IPS DF 6.9 (cell line): ENCODE data around the gene SPINK4.

Source experiments
- DNase-seq: peaks from one replicate; pipeline ENCODE4 v3.0.0-alpha.2; 2013; ENCODE audit warnings: low read depth, low spot score
- H3K27ac ChIP-seq: one replicate; pipeline ENCODE4 v1.5.1; 2013; ENCODE audit warnings: low read length, control low read depth
- H3K27me3 ChIP-seq: 2 replicates; pipeline ENCODE4 v1.6.1; 2013; ENCODE audit warnings: mild to moderate bottlenecking, low read length; ENCODE audit not compliant: control insufficient read depth, insufficient read depth
- H3K36me3 ChIP-seq: 2 replicates; pipeline ENCODE4 v1.6.1; 2013; ENCODE audit warnings: low read length; ENCODE audit not compliant: control insufficient read depth, insufficient read depth
- H3K4me1 ChIP-seq: 2 replicates; pipeline ENCODE4 v1.6.1; 2013; ENCODE audit warnings: low read length; ENCODE audit not compliant: control insufficient read depth, insufficient read depth
- H3K4me3 ChIP-seq: 2 replicates; pipeline ENCODE4 v1.5.1; 2013; ENCODE audit warnings: mild to moderate bottlenecking, low read length
- H3K9me3 ChIP-seq: 2 replicates; pipeline ENCODE4 v1.6.1; 2013; ENCODE audit warnings: low read length, inconsistent platforms; ENCODE audit not compliant: control insufficient read depth, insufficient read depth
- WGBS: extraction: QIAGEN DNeasy Blood & Tissue Kit; methylation state at CpG from one replicate; pipeline ENCODE4 v1.1.7; 2013; ENCODE audit warnings: mixed read lengths, missing lambda C conversion rate; ENCODE audit not compliant: insufficient read length, insufficient coverage; 5-methylcytosine and 5-hydroxymethylcytosine counted together

Gene SPINK4

GRCh38 chr9:33256236-33256635 is 16.3 kb downstream of the SPINK4 start:
- no peaks in the 10 kb centered on the region; the same call in 1 of the 2 replicates for H3K27me3 ChIP-seq
- H3K27ac ChIP-seq: no peak overlapping the region
- H3K36me3 ChIP-seq: peaks cover 33% of the 10 kb centered on the region
- no peaks in the 10 kb centered on the region for H3K9me3 ChIP-seq
- DNase-seq: no peak
- no peaks in the 10 kb centered on the region for H3K4me1 ChIP-seq
- H3K4me3 ChIP-seq: no peak overlapping the region
- no CpG with 5 or more reads among the region's 2 CpGs for WGBS

GRCh38 chr9:33257276-33257675 is 17.3 kb downstream of the SPINK4 start:
- WGBS: no CpG with 5 or more reads among the region's 4 CpGs
- no peaks in the 10 kb centered on the region for H3K9me3 ChIP-seq

GRCh38 chr9:33260372-33260771 is 20.4 kb downstream of the SPINK4 start:
- Histone ChIP-seq H3K27ac (no peak overlapping the region), H3K4me3 (no peak overlapping the region), H3K4me1 (peaks cover 4% of the 10 kb centered on the region; the same call in 1 of the 2 replicates), H3K36me3 (peaks cover 20% of the 10 kb centered on the region), H3K27me3 (no peaks in the 10 kb centered on the region), H3K9me3 (no peaks in the 10 kb centered on the region)
- no peak for DNase-seq
- WGBS: no CpG with 5 or more reads among the region's 1 CpG

More at GRCh38 chr9:33257276-33257675, 17.3 kb downstream of the SPINK4 start:
- Histone ChIP-seq H3K27me3 (no peaks in the 10 kb centered on the region; the same call in 1 of the 2 replicates), H3K36me3 (peaks cover 33% of the 10 kb centered on the region), H3K27ac (no peak overlapping the region), H3K4me3 (no peak overlapping the region), H3K4me1 (no peaks in the 10 kb centered on the region)
- no peak for DNase-seq

GRCh38 chr9:33263131-33264002 is 23.4 kb downstream of the SPINK4 start:
- Histone ChIP-seq H3K4me1 (peaks cover 6% of the 10 kb centered on the region; the same call in 1 of the 2 replicates), H3K36me3 (peaks cover 6% of the 10 kb centered on the region; the same call in 1 of the 2 replicates), H3K4me3 (peak overlapping the region; percentile 59), H3K27me3 (no peaks in the 10 kb centered on the region), H3K9me3 (no peaks in the 10 kb centered on the region), H3K27ac (no peak overlapping the region)
- no CpG with 5 or more reads among the region's 25 CpGs for WGBS
- no peak for DNase-seq

- peak overlapping the region; percentile 59 for H3K4me3 ChIP-seq
- no peak overlapping the region for H3K27ac ChIP-seq
- H3K27me3 ChIP-seq: no peaks in the 10 kb centered on the region
- H3K4me1 ChIP-seq: peaks cover 6% of the 10 kb centered on the region; the same call in 1 of the 2 replicates
- DNase-seq: no peak
- WGBS: no CpG with 5 or more reads among the region's 37 CpGs
- peaks cover 6% of the 10 kb centered on the region; the same call in 1 of the 2 replicates for H3K36me3 ChIP-seq
- H3K9me3 ChIP-seq: no peaks in the 10 kb centered on the region
These were observed 24.1 kb downstream of the SPINK4 start for GRCh38 chr9:33264003-33264472.

- DNase-seq: peak; percentile 97
- peaks cover 6% of the 10 kb centered on the region; the same call in 1 of the 2 replicates for H3K36me3 ChIP-seq
These were observed 24.7 kb downstream of the SPINK4 start, which contains the start of the genes BAG1 and CHMP5 for GRCh38 chr9:33264473-33265177. BAG1 (minus strand) TSS chr9:33264708. CHMP5 (plus strand) TSS chr9:33265049; CDS start chr9:33265079, 30 bp downstream.

GRCh38 chr9:33265211-33265865 is 25.4 kb downstream of the SPINK4 start:
- Histone ChIP-seq H3K36me3 (peaks cover under 1% of the 10 kb centered on the region; the same call in 1 of the 2 replicates), H3K4me3 (peak overlapping the region; percentile 86; the same call in 1 of the 2 replicates), H3K27me3 (no peaks in the 10 kb centered on the region), H3K9me3 (no peaks in the 10 kb centered on the region), H3K4me1 (peaks cover 6% of the 10 kb centered on the region; the same call in 1 of the 2 replicates), H3K27ac (no peak overlapping the region)
- no CpG with 5 or more reads among the region's 13 CpGs for WGBS
- no peak for DNase-seq

More at GRCh38 chr9:33264473-33265177, 24.7 kb downstream of the SPINK4 start, which contains the start of the genes BAG1 and CHMP5:
- Histone ChIP-seq H3K9me3 (no peaks in the 10 kb centered on the region), H3K27me3 (no peaks in the 10 kb centered on the region), H3K27ac (no peak within 1 kb of the TSS), H3K4me1 (peaks cover 6% of the 10 kb centered on the region; the same call in 1 of the 2 replicates), H3K4me3 (peak within 1 kb of the TSS; percentile 86)
- WGBS: no CpG with 5 or more reads among the region's 67 CpGs

GRCh38 chr9:33267151-33267767 is 27.3 kb downstream of the SPINK4 start:
- no peak overlapping the region for H3K27ac ChIP-seq
- no peaks in the 10 kb centered on the region for H3K9me3 ChIP-seq
- DNase-seq: no peak
- peaks cover 5% of the 10 kb centered on the region; the same call in 1 of the 2 replicates for H3K36me3 ChIP-seq
- H3K4me3 ChIP-seq: no peak overlapping the region
- H3K27me3 ChIP-seq: no peaks in the 10 kb centered on the region
- peaks cover 6% of the 10 kb centered on the region; the same call in 1 of the 2 replicates for H3K4me1 ChIP-seq

- H3K4me1 ChIP-seq: 0 out of 2 replicates have a peak, but pooled peaks cover 4% of the 10 kb centered on the region
- peaks cover 5% of the 10 kb centered on the region; the same call in 1 of the 2 replicates for H3K36me3 ChIP-seq
- no peak overlapping the region for H3K4me3 ChIP-seq
- H3K9me3 ChIP-seq: no peaks in the 10 kb centered on the region
- no CpG with 5 or more reads among the region's 3 CpGs for WGBS
- no peaks in the 10 kb centered on the region for H3K27me3 ChIP-seq
- no peak for DNase-seq
- no peak overlapping the region for H3K27ac ChIP-seq
These were observed 30.2 kb downstream of the SPINK4 start for GRCh38 chr9:33270146-33270545.
